Body of pancreas (tissue), 4 donors: ENCODE results near the gene NCAM2.

ENCODE experiments used
- CTCF ChIP-seq, 7 experiments: fragments of 450-650 bp in 4 of 7; fragments of 200-600 bp in 3 of 7; sonication (generic) in 3 of 7; IDR thresholded peaks; one replicate each; pipeline ENCODE4 v1.5.1; 2016 to 2019; ENCODE audit warnings: antibody characterized with exemption in 7 of 7
- POLR2A ChIP-seq, 3 donors: fragments of 450-650 bp; IDR thresholded peaks; one replicate each; pipeline ENCODE4 v1.6.1; 2016; ENCODE audit warnings: antibody characterized with exemption in 3 of 3, mild to moderate bottlenecking in 2 of 3

GRCh38 chr21:21226472-21226871, 228.3 kb downstream of the NCAM2 start:
- TF ChIP-seq POLR2A (IDR thresholded peaks at IDR 0.05) (no peak), CTCF (IDR thresholded peaks at IDR 0.05) (no peak)
